ENCODE data around the gene NBEA. TPM values are rescaled to one million over a fixed set of nuclear protein-coding genes. Genes with fewer than 3 reads are reported as not detected.

Gene NBEA
- total RNA-seq, 2 donors from 2014 or later = 15.2 to 15.9 TPM

- Mint-ChIP-seq H3K27ac (no peak overlapping the region), H3K4me1 (peaks cover 9% of the 10 kb centered on the region), H3K36me3 (ENCODE audit: low read depth) (no peaks in the 10 kb centered on the region), H3K27me3 (ENCODE audit: insufficient read depth) (peaks cover 24% of the 10 kb centered on the region), H3K9me3 (no peaks in the 10 kb centered on the region), H3K4me3 (no peak overlapping the region)
- Histone ChIP-seq H3K9ac (ENCODE audit: extremely low read depth, low read length, poor library complexity, severe bottlenecking) (no peak overlapping the region), H3K4me1 (ENCODE audit: control insufficient read depth, insufficient read depth, low read length) (peaks cover 3% of the 10 kb centered on the region), H3K27ac (ENCODE audit: low read depth, low read length) (no peak overlapping the region), H3K36me3 (ENCODE audit: control insufficient read depth, insufficient read depth, low read length) (no peaks in the 10 kb centered on the region), H3K4me3 (ENCODE audit: low read length) (no peak overlapping the region), H3K9me3 (ENCODE audit: control insufficient read depth, low read length) (no peaks in the 10 kb centered on the region), H3K27me3 (ENCODE audit: control insufficient read depth, insufficient read depth, low read length, poor library complexity, severe bottlenecking) (peaks cover 18% of the 10 kb centered on the region)
- DNase-seq = no peak
- 80 to 97% methylated on average over 1 to 3 of the region's 3 CpGs for WGBS, 2 experiments (ENCODE audit: insufficient coverage in 1 of 2, insufficient read length in 1 of 2)
- no peak for TF ChIP-seq CTCF (conservative IDR thresholded peaks at IDR 0.05)
Measured at GRCh38 chr13:35465371-35465770, 523.3 kb downstream of the NBEA start.

- DNase-seq = no peak
- no peak overlapping the region for H3K27ac ChIP-seq (ENCODE audit: low read depth, low read length)
- no peak overlapping the region for H3K4me3 Mint-ChIP-seq
- no peaks in the 10 kb centered on the region for H3K36me3 Mint-ChIP-seq (ENCODE audit: low read depth)
- H3K36me3 ChIP-seq (ENCODE audit: control insufficient read depth, insufficient read depth, low read length) = no peaks in the 10 kb centered on the region
- H3K4me1 ChIP-seq (ENCODE audit: control insufficient read depth, insufficient read depth, low read length) = peaks cover 6% of the 10 kb centered on the region
- H3K27me3 Mint-ChIP-seq (ENCODE audit: insufficient read depth) = peaks cover 52% of the 10 kb centered on the region
- no peak overlapping the region for H3K4me3 ChIP-seq (ENCODE audit: low read length)
- H3K27ac Mint-ChIP-seq = no peak overlapping the region
- H3K27me3 ChIP-seq (ENCODE audit: control insufficient read depth, insufficient read depth, low read length, poor library complexity, severe bottlenecking) = peaks cover 45% of the 10 kb centered on the region
- H3K9me3 Mint-ChIP-seq = no peaks in the 10 kb centered on the region
- no peak overlapping the region for H3K9ac ChIP-seq (ENCODE audit: extremely low read depth, low read length, poor library complexity, severe bottlenecking)
- no peaks in the 10 kb centered on the region for H3K9me3 ChIP-seq (ENCODE audit: control insufficient read depth, low read length)
- H3K4me1 Mint-ChIP-seq = peaks cover 18% of the 10 kb centered on the region
- TF ChIP-seq CTCF (conservative IDR thresholded peaks at IDR 0.05) = no peak
- WGBS, 2 experiments (ENCODE audit: insufficient coverage in 1 of 2, insufficient read length in 1 of 2) = no CpG with 5 or more reads among the region's 1 CpG
Measured at GRCh38 chr13:35468195-35468594, 526.1 kb downstream of the NBEA start.

GRCh38 chr13:35469806-35470525, 527.9 kb downstream of the NBEA start:
- Histone ChIP-seq H3K27ac (ENCODE audit: low read depth, low read length) (no peak overlapping the region), H3K36me3 (ENCODE audit: control insufficient read depth, insufficient read depth, low read length) (no peaks in the 10 kb centered on the region), H3K9me3 (ENCODE audit: control insufficient read depth, low read length) (no peaks in the 10 kb centered on the region), H3K4me1 (ENCODE audit: control insufficient read depth, insufficient read depth, low read length) (peaks cover 6% of the 10 kb centered on the region), H3K27me3 (ENCODE audit: control insufficient read depth, insufficient read depth, low read length, poor library complexity, severe bottlenecking) (peaks cover 62% of the 10 kb centered on the region), H3K9ac (ENCODE audit: extremely low read depth, low read length, poor library complexity, severe bottlenecking) (no peak overlapping the region), H3K4me3 (ENCODE audit: low read length) (peak overlapping the region; percentile 83)
- peaks cover 24% of the 10 kb centered on the region for H3K4me1 Mint-ChIP-seq
- 47 to 74% methylated on average over 3 to 9 of the region's 10 CpGs for WGBS, 2 experiments (ENCODE audit: insufficient coverage in 1 of 2, insufficient read length in 1 of 2)
- no peak for DNase-seq
- H3K27me3 Mint-ChIP-seq (ENCODE audit: insufficient read depth) = peaks cover 69% of the 10 kb centered on the region
- no peaks in the 10 kb centered on the region for H3K36me3 Mint-ChIP-seq (ENCODE audit: low read depth)
- H3K4me3 Mint-ChIP-seq = peak overlapping the region; percentile 66
- no peaks in the 10 kb centered on the region for H3K9me3 Mint-ChIP-seq
- TF ChIP-seq CTCF (conservative IDR thresholded peaks at IDR 0.05) = no peak
- H3K27ac Mint-ChIP-seq = no peak overlapping the region
